GM23248 (cell line): ENCODE results near the gene USP24.

Experiments
- EZH2 ChIP-seq: fragments of 200-600 bp; sonication (generic); IDR thresholded peaks from 2 replicates; pipeline ENCODE4 v1.6.1; 2018; ENCODE audit warnings: antibody characterized with exemption, mild to moderate bottlenecking; ENCODE audit not compliant: insufficient read depth, poor library complexity, severe bottlenecking
- EZH2phosphoT487 ChIP-seq: fragments of 200-600 bp; sonication (generic); IDR thresholded peaks from 2 replicates; pipeline ENCODE4 v1.6.1; 2018; ENCODE audit warnings: antibody characterized with exemption, moderate library complexity, mild to moderate bottlenecking, low read depth; ENCODE audit not compliant: insufficient read depth

DNA sequence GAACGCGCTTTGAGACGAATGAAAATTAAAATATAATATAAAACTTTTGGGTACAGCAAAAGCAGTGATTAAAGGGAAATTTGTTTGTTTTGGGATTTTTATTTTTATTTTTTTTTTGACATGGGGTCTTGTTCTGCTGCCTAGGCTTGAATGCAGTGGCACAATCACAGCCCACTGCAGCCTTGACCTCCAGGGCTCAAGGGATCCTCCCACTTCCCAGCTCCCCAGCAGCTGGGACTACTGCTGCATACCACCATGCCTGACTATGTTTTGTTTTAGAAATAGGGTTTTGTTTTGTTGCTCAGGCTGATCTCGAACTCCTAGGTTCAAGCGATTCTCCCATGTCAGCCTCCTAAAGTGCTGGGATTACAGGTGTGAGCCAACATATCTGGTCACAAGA, 30.3 kb downstream of the USP24 start:
- TF ChIP-seq EZH2, result no peak
- TF ChIP-seq EZH2phosphoT487, result no peak
